Endothelial cell of umbilical vein (primary cell): Measurements from ENCODE around the gene CCND1. TPM values are rescaled to one million over a fixed set of nuclear protein-coding genes. Genes with fewer than 3 reads are reported as not detected.

Source experiments
- BruUV-seq: library from RNA; stranded (reverse); fragments of 400-500 nt; replicated peaks from 2 replicates; lab custom pipeline; 2021; lab: Mats Ljungman, UMichigan
- CTCF ChIA-PET: fragments of 300-600, 350-600 bp; sonication (Branson Sonifier 250); formaldehyde crosslinking; loops from one replicate; lab custom pipeline; 2021; ENCODE audit warnings: antibody characterized with exemption, inconsistent platforms; lab: Charles Lee
- POLR2A ChIA-PET: fragments of 300-600, 350-600 bp; sonication (Branson Sonifier 250); formaldehyde crosslinking; loops from one replicate; lab custom pipeline; 2021; ENCODE audit warnings: antibody characterized with exemption, inconsistent platforms; lab: Charles Lee
- DNase-seq: peaks from one replicate; pipeline ENCODE4 v3.0.0-alpha.2; 2011; ENCODE audit warnings: low read depth, low spot score
- FAIRE-seq: peaks from 2 replicates; lab custom pipeline; 2011; peaks lifted over from hg19 to GRCh38; lab: Jason Lieb, UNC
- H2AFZ ChIP-seq: 2 replicates; pipeline ENCODE4 v1.6.0; 2012; ENCODE audit warnings: low read depth, low read length, control low read depth, inconsistent platforms
- H3K27ac ChIP-seq: 2 replicates; pipeline ENCODE4 v1.5.1; 2011; ENCODE audit warnings: low read depth, mild to moderate bottlenecking, control low read depth, low read length, moderate library complexity; ENCODE audit not compliant: insufficient read depth
- H3K27me3 ChIP-seq, 2 experiments: 2 replicates each; pipeline versions ENCODE4 v1.6.0 to v1.6.1; 2011; ENCODE audit warnings: low read length in 2 of 2, mixed read lengths in 1 of 2; ENCODE audit not compliant: control insufficient read depth in 2 of 2, insufficient read depth in 2 of 2
- H3K36me3 ChIP-seq, 2 experiments: 2 replicates in 1 of 2; 3 replicates in 1 of 2; pipeline ENCODE4 v1.5.1; 2011; ENCODE audit warnings: low read length in 2 of 2, mild to moderate bottlenecking in 1 of 2, moderate library complexity in 1 of 2; ENCODE audit not compliant: control insufficient read depth in 2 of 2, insufficient read depth in 2 of 2; ENCODE audit errors: extremely low read depth in 1 of 2
- H3K4me1 ChIP-seq: 3 replicates; pipeline ENCODE4 v1.5.1; 2011; ENCODE audit warnings: mild to moderate bottlenecking, low read length; ENCODE audit not compliant: control insufficient read depth, insufficient read depth; ENCODE audit errors: extremely low read depth
- H3K4me2 ChIP-seq: 2 replicates; pipeline ENCODE4 v1.6.1; 2011; ENCODE audit warnings: low read length, control low read depth, mixed read lengths; ENCODE audit not compliant: insufficient read depth
- H3K4me3 ChIP-seq, 3 experiments: fragments of 200-600 bp in 1 of 3; sonication (generic), shearing (Covaris generic) in 1 of 3; replicated peaks in 1 of 3; 2 replicates each; pipeline ENCODE4 v1.5.1; 2011 to 2016; ENCODE audit warnings: control low read depth in 3 of 3, low read length in 3 of 3, mild to moderate bottlenecking in 2 of 3, inconsistent platforms in 1 of 3, low read depth in 1 of 3, moderate library complexity in 1 of 3; ENCODE audit not compliant: insufficient read depth in 1 of 3
- H3K79me2 ChIP-seq: 2 replicates; pipeline ENCODE4 v1.6.0; 2012; ENCODE audit warnings: low read length, inconsistent platforms; ENCODE audit not compliant: control insufficient read depth, insufficient read depth
- H3K9ac ChIP-seq: replicated peaks from 2 replicates; pipeline ENCODE3; 2011; ENCODE audit warnings: low read length, control low read depth; ENCODE audit not compliant: insufficient read depth; ENCODE audit errors: extremely low read depth
- H3K9me1 ChIP-seq: replicated peaks from 3 replicates; pipeline ENCODE4 v1.6.0; 2011; ENCODE audit warnings: mild to moderate bottlenecking, low read length; ENCODE audit not compliant: control insufficient read depth, insufficient read depth; ENCODE audit errors: extremely low read depth
- H3K9me3 ChIP-seq: replicated peaks from 2 replicates; pipeline ENCODE4 v1.5.1; 2012; ENCODE audit warnings: low read length, inconsistent platforms; ENCODE audit not compliant: control insufficient read depth, insufficient read depth
- H4K20me1 ChIP-seq: replicated peaks from 2 replicates; pipeline ENCODE3; 2011; ENCODE audit warnings: mild to moderate bottlenecking, low read length; ENCODE audit not compliant: control insufficient read depth, insufficient read depth; ENCODE audit errors: extremely low read depth
- EZH2 ChIP-seq: IDR thresholded peaks from 2 replicates; pipeline ENCODE4 v1.6.1; 2012; ENCODE audit warnings: borderline replicate concordance, low read depth, mild to moderate bottlenecking, moderate library complexity, low read length, inconsistent platforms; ENCODE audit not compliant: severe bottlenecking
- FOS ChIP-seq: IDR thresholded peaks from 2 replicates; pipeline ENCODE4 v1.6.1; 2011; ENCODE audit warnings: mild to moderate bottlenecking, low read length, moderate library complexity, borderline replicate concordance; ENCODE audit not compliant: insufficient read depth
- GATA2 ChIP-seq: IDR thresholded peaks from 2 replicates; pipeline ENCODE4 v1.7.0; 2011; ENCODE audit warnings: low read depth, mild to moderate bottlenecking, moderate library complexity, mixed read lengths, low read length; ENCODE audit not compliant: insufficient read length, insufficient read depth
- JUN ChIP-seq: IDR thresholded peaks from 2 replicates; pipeline ENCODE4 v1.6.1; 2011; ENCODE audit warnings: borderline replicate concordance, low read depth; ENCODE audit not compliant: insufficient read length, insufficient read depth
- MYC ChIP-seq: IDR thresholded peaks from one replicate; pipeline ENCODE4 v1.6.1; 2011; ENCODE audit warnings: mild to moderate bottlenecking, low read depth, low read length
- POLR2A ChIP-seq: IDR thresholded peaks from 2 replicates; pipeline ENCODE4 v1.6.1; 2012; ENCODE audit warnings: low read depth, mild to moderate bottlenecking, control low read depth, low read length
- POLR2AphosphoS5 ChIP-seq: IDR thresholded peaks from 2 replicates; pipeline ENCODE4 v1.6.1; 2012; ENCODE audit warnings: low read depth, mild to moderate bottlenecking, control low read depth, low read length, moderate library complexity; ENCODE audit not compliant: insufficient read depth
- dilution Hi-C: fragments of 300-500 bp; cut with MboI; formaldehyde crosslinking; loops from one replicate; pipeline ENCODE4 v1.15.0; 2019; ENCODE audit warnings: low sequenced_read_pairs; ENCODE audit not compliant: extremely low pct_ligation_motif_present
- intact Hi-C: fragments of 100-400 bp; cut with micrococcal nuclease; formaldehyde crosslinking; loops from one replicate; pipeline ENCODE4 v1.10.0; 2022
- polyA plus RNA-seq, 4 experiments: library from polyadenylated mRNA; depleted of rRNA in 3 of 4; stranded (reverse) in 3 of 4; unstranded in 1 of 4; fragments of >200 nt; gene quantifications; 2 replicates each; pipeline versions ENCODE4 v1.2.1 to v1.2.3, GENCODE V29; 2011 to 2012; ENCODE audit warnings: missing spikeins in 1 of 4
- total RNA-seq: library from RNA; stranded (reverse); gene quantifications from 2 replicates; pipeline ENCODE4 v1.2.3, GENCODE V29; 2021
- TF ChIP-seq, protein P1 (sequence below), 2 donors: IDR thresholded peaks; 1 replicate in 1 of 2; 2 replicates in 1 of 2; pipeline ENCODE4 v1.5.1; 2011; ENCODE audit warnings: low read length in 2 of 2, mild to moderate bottlenecking in 2 of 2, moderate library complexity in 2 of 2, control low read depth in 1 of 2, inconsistent platforms in 1 of 2, low read depth in 1 of 2; ENCODE audit not compliant: insufficient read depth in 1 of 2; ENCODE audit errors: extremely low read depth in 1 of 2
- TF ChIP-seq, protein P2 (sequence below): IDR thresholded peaks from 2 replicates; pipeline ENCODE4 v1.6.1; 2011; ENCODE audit not compliant: insufficient read depth, insufficient read length

CCND1 gene
- total and polyA plus RNA-seq, 2 donors (not counting 3 experiments of a cell fraction or from before 2014, with no cell fraction given): 98.7 to 370 TPM

DNA sequence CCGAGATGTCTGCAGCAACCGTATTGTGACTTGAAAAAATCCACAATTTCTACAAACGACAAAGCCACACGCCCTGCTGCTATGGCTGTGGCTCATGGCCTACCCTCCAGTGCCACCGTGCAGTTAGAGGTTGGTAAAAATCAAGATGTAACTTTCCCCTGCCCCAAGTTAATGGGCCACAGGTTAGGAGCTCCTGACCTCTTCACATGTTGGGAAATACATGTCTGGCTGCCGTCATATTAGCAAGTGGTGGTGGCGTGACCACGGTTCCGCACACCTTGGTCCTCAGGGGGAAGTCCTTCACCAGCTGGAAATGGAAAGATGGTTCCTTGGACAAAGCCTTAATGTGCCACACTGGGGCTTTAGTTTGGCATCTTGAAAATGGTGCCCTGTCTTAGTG, 27.4 kb upstream of the CCND1 start:
- H3K4me1 ChIP-seq: no peaks in the 10 kb centered on the region
- ChIA-PET CTCF (no interaction called here), POLR2A (no interaction called here)

More for the DNA sequence above, 27.4 kb upstream of the CCND1 start:
- H3K36me3 ChIP-seq: no peaks in the 10 kb centered on the region
- H3K27me3 ChIP-seq: peaks cover 0 to 2% of the 10 kb centered on the region in 2 experiments
- no peak overlapping the region for H3K27ac ChIP-seq
- no peaks in the 10 kb centered on the region for H3K9me3 ChIP-seq
- no TSS peak for BruUV-seq
- H3K4me2 ChIP-seq: no peak overlapping the region
- dilution Hi-C loops: no loop called here
- no peaks in the 10 kb centered on the region for H4K20me1 ChIP-seq
- DNase-seq (no peak), FAIRE-seq (no peak)
- H2AFZ ChIP-seq: no peak overlapping the region
- no peaks in the 10 kb centered on the region for H3K9me1 ChIP-seq
- no peak overlapping the region for H3K4me3 ChIP-seq
- intact Hi-C loops: no loop called here
- no peak overlapping the region for H3K9ac ChIP-seq
- TF ChIP-seq EZH2: no peak
- TF ChIP-seq POLR2A: no peak
- no peak for TF ChIP-seq FOS
- TF ChIP-seq GATA2: no peak
- no peak for TF ChIP-seq POLR2AphosphoS5
- TF ChIP-seq, protein P1, sequence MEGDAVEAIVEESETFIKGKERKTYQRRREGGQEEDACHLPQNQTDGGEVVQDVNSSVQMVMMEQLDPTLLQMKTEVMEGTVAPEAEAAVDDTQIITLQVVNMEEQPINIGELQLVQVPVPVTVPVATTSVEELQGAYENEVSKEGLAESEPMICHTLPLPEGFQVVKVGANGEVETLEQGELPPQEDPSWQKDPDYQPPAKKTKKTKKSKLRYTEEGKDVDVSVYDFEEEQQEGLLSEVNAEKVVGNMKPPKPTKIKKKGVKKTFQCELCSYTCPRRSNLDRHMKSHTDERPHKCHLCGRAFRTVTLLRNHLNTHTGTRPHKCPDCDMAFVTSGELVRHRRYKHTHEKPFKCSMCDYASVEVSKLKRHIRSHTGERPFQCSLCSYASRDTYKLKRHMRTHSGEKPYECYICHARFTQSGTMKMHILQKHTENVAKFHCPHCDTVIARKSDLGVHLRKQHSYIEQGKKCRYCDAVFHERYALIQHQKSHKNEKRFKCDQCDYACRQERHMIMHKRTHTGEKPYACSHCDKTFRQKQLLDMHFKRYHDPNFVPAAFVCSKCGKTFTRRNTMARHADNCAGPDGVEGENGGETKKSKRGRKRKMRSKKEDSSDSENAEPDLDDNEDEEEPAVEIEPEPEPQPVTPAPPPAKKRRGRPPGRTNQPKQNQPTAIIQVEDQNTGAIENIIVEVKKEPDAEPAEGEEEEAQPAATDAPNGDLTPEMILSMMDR (IDR thresholded peaks at IDR 0.05; ENCODE audit: extremely low read depth in 1 of 2, insufficient read depth in 1 of 2, low read depth in 1 of 2, low read length in 2 of 2): no peak
- TF ChIP-seq JUN: no peak
- TF ChIP-seq MYC: no peak
- TF ChIP-seq, protein P2, sequence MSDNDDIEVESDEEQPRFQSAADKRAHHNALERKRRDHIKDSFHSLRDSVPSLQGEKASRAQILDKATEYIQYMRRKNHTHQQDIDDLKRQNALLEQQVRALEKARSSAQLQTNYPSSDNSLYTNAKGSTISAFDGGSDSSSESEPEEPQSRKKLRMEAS: no peak
- no peaks in the 10 kb centered on the region for H3K79me2 ChIP-seq
